Mesodermal cell (in vitro differentiated cells): ENCODE results near the gene FAM204A.

Experiments used
- H3K27ac ChIP-seq: 2 replicates; pipeline ENCODE4 v1.7.0; 2013; ENCODE audit warnings: mild to moderate bottlenecking, low read depth, low read length, moderate library complexity; ENCODE audit not compliant: severe bottlenecking
- H3K36me3 ChIP-seq: 2 replicates; pipeline ENCODE4 v1.7.1; 2013; ENCODE audit warnings: mild to moderate bottlenecking, low read length, moderate library complexity; ENCODE audit not compliant: control insufficient read depth, insufficient read depth
- H3K4me1 ChIP-seq: one replicate; pipeline ENCODE4 v1.7.1; 2013; ENCODE audit warnings: mild to moderate bottlenecking, low read length; ENCODE audit not compliant: insufficient read depth, control insufficient read depth, poor library complexity, severe bottlenecking
- H3K4me3 ChIP-seq: 2 replicates; pipeline ENCODE4 v1.7.0; 2013; ENCODE audit warnings: low read length, control low read depth, mild to moderate bottlenecking; ENCODE audit not compliant: insufficient read depth, poor library complexity, severe bottlenecking; ENCODE audit errors: extremely low read depth
- H3K9me3 ChIP-seq: 2 replicates; pipeline ENCODE4 v1.7.1; 2013; ENCODE audit warnings: mild to moderate bottlenecking, low read length, moderate library complexity; ENCODE audit not compliant: control insufficient read depth
- WGBS, 2 experiments: methylation state at CpG; one replicate each; pipeline ENCODE4 v1.1.5; 2013; ENCODE audit warnings: missing lambda C conversion rate in 2 of 2; ENCODE audit not compliant: insufficient coverage in 2 of 2; 5-methylcytosine and 5-hydroxymethylcytosine counted together

Gene FAM204A

DNA sequence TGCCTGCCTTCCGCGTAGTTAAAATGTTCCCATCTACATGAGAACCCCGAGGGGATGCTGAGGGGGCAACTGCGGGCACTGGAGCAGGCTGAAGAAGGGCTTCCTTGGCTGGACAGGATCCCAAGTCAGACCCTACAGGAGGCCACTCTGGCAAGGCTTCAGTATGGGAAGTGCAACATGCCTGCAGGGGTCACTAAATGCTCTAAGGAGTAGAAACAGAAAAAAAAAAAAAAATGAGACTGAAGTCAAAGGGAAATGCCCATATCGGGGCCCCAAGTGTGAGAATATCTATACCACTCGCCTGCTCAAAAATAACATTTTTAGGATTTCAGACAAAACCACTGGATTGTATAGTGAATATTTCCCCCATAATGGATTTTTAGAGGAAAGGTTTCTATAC is 33.5 kb downstream of the FAM204A start:
- 87 to 88% methylated on average over 4 of the region's 6 CpGs for WGBS, 2 experiments
- peaks cover 40% of the 10 kb centered on the region for H3K36me3 ChIP-seq

DNA sequence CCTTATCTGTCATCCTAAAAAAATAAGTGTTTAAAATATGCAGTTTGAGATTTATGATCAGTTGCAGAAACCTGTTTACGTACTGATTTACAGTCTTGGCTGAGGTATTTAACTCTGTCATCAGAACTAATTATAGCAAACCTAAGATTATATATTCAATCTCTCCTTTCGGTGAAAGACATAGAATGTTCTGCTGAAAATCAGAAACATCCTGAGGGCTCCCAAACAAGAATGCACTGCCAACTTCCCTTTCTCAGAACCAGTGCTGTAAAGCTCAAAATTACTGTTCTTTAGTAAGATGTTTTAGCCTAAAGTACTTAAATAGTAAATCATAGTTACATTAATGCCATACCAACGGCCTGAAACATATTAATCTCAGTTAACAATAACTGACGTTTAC is 34.3 kb downstream of the FAM204A start:
- H3K9me3 ChIP-seq, result no peaks in the 10 kb centered on the region
- H3K36me3 ChIP-seq, result peaks cover 38% of the 10 kb centered on the region
- H3K4me3 ChIP-seq, result no peak overlapping the region
- WGBS, 2 experiments, result 90% methylated on average over 2 of the region's 4 CpGs; no CpG with 5 or more reads in 1 of the 2 experiments
- H3K4me1 ChIP-seq, result peaks cover 5% of the 10 kb centered on the region
- no peak overlapping the region for H3K27ac ChIP-seq

More for the DNA sequence above, 33.5 kb downstream of the FAM204A start:
- Histone ChIP-seq H3K27ac (no peak overlapping the region), H3K4me3 (no peak overlapping the region), H3K9me3 (no peaks in the 10 kb centered on the region), H3K4me1 (no peaks in the 10 kb centered on the region)

DNA sequence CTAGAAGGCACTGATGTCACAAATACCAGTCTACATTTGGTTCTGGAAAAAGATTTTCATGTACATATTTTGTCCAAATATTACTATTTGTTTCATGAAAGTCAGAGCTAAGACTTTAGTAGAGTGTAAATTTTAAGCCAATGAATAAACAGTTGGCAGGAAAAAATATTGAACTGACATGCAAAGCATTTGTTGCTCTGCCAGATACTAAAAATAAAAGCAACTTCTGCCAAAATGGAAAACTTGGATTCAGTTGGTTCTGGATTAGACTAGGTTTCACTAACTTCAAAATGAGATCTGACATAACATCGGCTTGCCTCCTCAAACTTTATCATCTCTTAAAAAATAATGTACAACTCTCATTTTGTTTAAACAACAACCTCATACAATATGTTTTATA is 34.9 kb downstream of the FAM204A start:
- Histone ChIP-seq H3K27ac (no peak overlapping the region), H3K9me3 (no peaks in the 10 kb centered on the region), H3K36me3 (peaks cover 43% of the 10 kb centered on the region), H3K4me3 (no peak overlapping the region), H3K4me1 (peaks cover 6% of the 10 kb centered on the region)
- 83% methylated on average over 1 of the region's 1 CpG; no CpG with 5 or more reads in 1 of the 2 experiments for WGBS, 2 experiments

DNA sequence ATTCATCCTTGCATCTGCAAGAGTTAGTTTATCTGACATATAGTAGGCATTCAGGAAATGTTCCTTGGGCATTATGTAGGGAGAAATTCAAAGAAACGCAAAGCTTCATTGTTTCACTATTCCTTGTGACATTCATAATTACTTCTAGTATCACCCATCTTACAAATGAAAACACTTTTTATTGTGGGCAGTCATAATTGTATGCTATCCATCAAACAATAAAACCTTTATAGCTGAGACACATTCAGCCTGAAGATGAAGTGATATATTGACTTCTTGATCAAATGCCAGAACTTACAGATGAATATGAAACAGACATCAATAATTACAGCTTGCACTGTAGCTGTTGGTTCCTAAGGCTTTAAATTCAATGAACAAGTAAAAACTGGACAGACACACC is 36.4 kb downstream of the FAM204A start:
- Histone ChIP-seq H3K4me3 (no peak overlapping the region), H3K9me3 (no peaks in the 10 kb centered on the region), H3K36me3 (peaks cover 52% of the 10 kb centered on the region), H3K27ac (no peak overlapping the region), H3K4me1 (peaks cover 6% of the 10 kb centered on the region)
- whole genome bisulfite sequencing, 2 experiments, result no CpG with 5 or more reads among the region's 1 CpG

DNA sequence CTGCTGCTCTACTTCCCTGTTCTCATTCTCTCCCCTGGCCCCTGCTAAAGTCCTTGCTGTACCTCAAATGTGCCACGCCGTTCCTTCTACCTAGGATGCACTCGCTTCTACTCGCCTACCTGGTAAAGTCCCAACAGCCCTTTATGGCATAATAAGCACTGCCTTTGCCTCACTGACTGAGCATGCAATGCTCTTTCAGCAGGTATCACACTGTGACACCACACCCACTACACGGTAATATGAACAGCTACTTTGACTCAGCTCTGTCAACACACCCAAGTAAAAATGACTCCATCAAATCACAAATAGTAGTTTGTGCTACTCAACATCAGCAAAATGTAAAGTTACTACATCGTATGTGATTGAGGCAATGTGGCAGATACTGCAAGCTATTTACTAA is 37.6 kb downstream of the FAM204A start:
- Histone ChIP-seq H3K9me3 (no peaks in the 10 kb centered on the region), H3K36me3 (peaks cover 49% of the 10 kb centered on the region), H3K4me1 (peaks cover 6% of the 10 kb centered on the region), H3K4me3 (no peak overlapping the region), H3K27ac (no peak overlapping the region)
- WGBS, 2 experiments, result 97 to 100% methylated on average over 5 of the region's 6 CpGs

DNA sequence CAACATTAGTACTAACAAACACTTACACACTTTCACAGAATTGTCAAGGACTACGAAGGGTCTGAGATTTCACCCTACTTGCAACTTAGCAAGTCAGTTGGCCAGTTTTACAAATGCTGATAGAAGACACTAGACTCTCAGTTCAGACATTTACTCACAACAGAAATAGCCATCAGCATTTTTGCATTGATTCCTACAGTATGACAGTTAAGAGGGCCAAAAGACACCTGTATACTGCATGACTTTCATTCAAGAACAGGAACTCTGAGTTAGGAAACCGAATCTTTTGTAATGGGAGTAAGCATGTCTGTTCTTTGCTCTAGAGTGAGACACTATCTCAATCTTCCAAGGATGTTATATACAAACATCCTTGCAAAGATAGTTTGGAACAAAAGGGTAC is 40.9 kb downstream of the FAM204A start:
- WGBS, 2 experiments, result 88 to 93% methylated on average over 1 of the region's 2 CpGs
- Histone ChIP-seq H3K27ac (no peak overlapping the region), H3K9me3 (no peaks in the 10 kb centered on the region), H3K4me3 (no peak overlapping the region), H3K36me3 (peaks cover 39% of the 10 kb centered on the region), H3K4me1 (peaks cover 6% of the 10 kb centered on the region)

DNA sequence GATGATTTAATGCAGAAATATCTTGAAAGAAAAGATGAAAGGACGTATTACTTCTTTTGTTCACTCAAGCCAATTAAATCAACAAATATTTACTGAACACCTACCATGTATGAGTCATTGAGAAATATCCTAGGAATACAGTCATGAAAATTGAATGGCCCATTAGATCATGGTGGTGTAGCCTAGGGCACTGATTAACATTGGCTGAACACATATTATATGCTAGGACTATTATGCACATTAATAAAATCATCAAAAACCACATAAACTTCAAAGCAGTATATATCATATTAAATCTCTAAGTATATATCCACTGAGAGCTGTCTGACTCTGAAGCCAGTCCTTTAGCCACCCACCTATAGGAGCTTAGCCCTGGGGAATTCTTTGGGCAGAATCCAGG is 41.8 kb downstream of the FAM204A start:
- Histone ChIP-seq H3K27ac (no peak overlapping the region), H3K4me1 (peaks cover 6% of the 10 kb centered on the region), H3K36me3 (peaks cover 30% of the 10 kb centered on the region), H3K9me3 (no peaks in the 10 kb centered on the region), H3K4me3 (no peak overlapping the region)
- WGBS, 2 experiments, result no CpG with 5 or more reads among the region's 1 CpG

DNA sequence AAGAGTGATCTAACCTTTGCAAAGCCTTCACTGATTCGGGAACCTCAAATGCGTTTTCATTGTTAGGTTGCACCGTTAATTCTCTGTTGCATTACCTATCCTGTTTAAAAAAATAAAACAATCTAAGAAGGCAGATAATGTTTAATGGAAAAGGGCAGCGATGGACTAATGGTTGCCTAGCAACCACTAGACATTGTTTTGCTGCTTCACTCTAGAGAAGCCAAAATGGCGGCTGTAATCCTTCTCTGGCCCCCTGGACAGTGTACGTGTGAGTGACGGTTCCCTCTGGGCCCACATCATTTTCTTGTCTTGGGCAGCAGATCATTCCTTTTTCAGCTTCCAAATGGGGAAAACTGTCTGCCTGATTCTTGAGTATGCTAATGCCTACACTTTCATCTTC is 43.3 kb downstream of the FAM204A start:
- no peak overlapping the region for H3K27ac ChIP-seq
- peaks cover 6% of the 10 kb centered on the region for H3K4me1 ChIP-seq
- H3K4me3 ChIP-seq, result no peak overlapping the region
- peaks cover 24% of the 10 kb centered on the region for H3K36me3 ChIP-seq
- WGBS, 2 experiments, result 83 to 94% methylated on average over 4 to 5 of the region's 7 CpGs
- H3K9me3 ChIP-seq, result no peaks in the 10 kb centered on the region

DNA sequence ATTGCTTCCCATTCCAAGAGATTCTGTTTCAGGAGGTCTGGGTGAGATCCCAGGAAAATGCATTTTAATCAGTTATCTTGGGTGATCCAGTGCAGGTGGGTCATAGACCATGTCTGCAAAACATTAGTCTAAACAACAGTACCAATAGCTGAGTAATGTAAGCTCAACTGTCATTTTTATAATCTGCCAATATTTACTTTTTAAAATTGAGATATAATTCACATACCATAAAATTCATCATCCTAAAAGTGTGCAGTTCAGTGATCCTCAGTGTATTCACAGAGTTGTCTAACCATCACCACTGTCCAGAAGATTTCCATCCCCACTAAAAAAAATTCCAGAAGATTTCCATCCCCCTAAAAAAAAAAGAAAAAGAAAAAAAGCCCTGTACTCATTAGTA is 51.0 kb downstream of the FAM204A start:
- H3K27ac ChIP-seq, result no peak overlapping the region
- no peaks in the 10 kb centered on the region for H3K36me3 ChIP-seq
- no peak overlapping the region for H3K4me3 ChIP-seq
- H3K9me3 ChIP-seq, result no peaks in the 10 kb centered on the region
- peaks cover 1% of the 10 kb centered on the region for H3K4me1 ChIP-seq

DNA sequence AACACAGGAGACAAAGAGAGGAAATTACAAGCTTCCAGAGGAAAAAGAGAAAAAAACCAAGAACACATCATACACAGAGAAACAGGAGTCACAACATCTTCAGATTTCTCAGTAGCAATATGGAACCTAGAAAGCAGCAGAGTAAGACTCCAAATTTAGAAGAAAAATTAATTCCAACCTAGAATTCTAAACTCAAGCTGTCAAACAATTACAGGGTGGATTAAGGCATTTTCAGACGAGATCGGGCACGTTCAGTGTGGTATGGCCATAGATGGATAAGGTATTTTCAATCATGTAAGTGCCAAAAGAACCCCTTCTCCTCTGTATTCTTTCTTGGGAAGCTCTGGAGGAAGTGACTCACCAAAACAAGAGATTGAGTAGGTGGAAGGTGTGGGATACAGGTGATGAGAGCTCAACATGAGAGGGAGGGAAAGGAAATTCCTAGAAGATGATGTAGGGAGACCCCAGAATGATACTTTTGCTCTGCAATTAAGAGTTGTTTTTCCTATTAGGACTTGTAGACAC is 51.6 kb downstream of the FAM204A start:
- Histone ChIP-seq H3K4me1 (peaks cover 4% of the 10 kb centered on the region), H3K36me3 (no peaks in the 10 kb centered on the region), H3K27ac (no peak overlapping the region), H3K9me3 (no peaks in the 10 kb centered on the region), H3K4me3 (no peak overlapping the region)
- WGBS, 2 experiments, result no CpG with 5 or more reads among the region's 3 CpGs

DNA sequence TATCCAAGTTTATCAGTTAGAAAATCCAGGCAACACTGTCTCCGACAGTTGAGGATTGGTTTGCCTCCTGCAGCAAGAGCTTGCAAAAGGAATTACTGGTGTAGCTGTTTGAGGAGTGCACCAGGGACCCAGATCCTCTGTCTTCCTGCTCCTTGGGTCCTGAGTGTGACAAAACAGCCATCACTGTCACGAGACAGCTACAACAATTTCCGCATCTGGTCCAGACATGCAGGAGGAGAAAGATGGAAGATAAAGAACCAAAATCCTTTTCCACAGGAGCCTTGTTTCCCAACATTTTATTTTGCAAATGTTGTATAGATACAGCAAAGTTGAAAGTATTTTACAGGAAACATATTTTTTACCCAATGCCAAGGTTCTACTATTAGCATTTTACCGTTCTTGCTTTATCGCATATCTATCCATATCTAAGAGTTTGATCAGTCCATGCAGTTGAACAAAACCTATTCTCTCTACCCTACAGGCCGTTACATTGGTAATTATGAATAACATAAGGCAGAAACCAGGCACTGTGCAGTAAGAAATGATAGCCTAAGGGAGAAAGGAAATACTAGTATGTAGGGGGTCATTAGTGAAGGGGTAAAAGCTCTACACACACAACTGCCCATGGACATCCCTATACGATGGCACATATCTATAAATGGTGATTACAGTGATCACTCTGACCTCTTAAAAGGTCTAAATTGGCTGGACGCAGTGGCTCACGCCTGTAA is 54.9 kb downstream of the FAM204A start:
- no peaks in the 10 kb centered on the region for H3K36me3 ChIP-seq
- 90 to 100% methylated on average over 1 to 5 of the region's 9 CpGs for WGBS, 2 experiments

More for the DNA sequence above, 54.9 kb downstream of the FAM204A start:
- Histone ChIP-seq H3K9me3 (no peaks in the 10 kb centered on the region), H3K4me3 (no peak overlapping the region), H3K27ac (no peak overlapping the region), H3K4me1 (peaks cover 4% of the 10 kb centered on the region)
